ELF-1 (cell line): ENCODE results near the gene MAP4K1.
"Not testable (repeated sequence)": the region's sequence is repeated elsewhere in the genome, so short reads cannot be mapped to it uniquely, and the experiment has no call there.

Experiments
- DNase-seq: peaks from one replicate; pipeline ENCODE4 v3.0.0-alpha.2; 2016; ENCODE audit warnings: low read depth, low spot score

The MAP4K1 gene

DNA sequence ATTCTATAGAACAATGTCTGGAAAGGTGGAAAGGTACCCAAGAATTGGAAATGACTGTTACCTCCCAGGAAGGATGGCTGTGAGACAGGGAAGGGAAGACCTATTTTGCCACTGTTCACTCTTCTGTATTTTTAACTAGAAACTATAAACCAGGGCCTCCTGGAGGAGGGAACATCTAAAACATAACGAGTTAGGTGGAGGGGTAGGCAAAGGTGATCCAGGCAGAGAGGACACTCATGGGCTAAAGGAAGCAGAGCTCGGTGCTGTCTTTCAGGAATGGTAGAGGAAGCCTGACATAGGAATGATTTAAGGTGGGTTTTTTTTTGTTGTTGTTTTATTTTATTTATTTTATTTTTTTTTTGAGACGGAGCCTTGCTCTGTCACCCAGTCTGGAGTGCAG is 7.1 kb upstream of the MAP4K1 start:
- no peak for DNase-seq

DNA sequence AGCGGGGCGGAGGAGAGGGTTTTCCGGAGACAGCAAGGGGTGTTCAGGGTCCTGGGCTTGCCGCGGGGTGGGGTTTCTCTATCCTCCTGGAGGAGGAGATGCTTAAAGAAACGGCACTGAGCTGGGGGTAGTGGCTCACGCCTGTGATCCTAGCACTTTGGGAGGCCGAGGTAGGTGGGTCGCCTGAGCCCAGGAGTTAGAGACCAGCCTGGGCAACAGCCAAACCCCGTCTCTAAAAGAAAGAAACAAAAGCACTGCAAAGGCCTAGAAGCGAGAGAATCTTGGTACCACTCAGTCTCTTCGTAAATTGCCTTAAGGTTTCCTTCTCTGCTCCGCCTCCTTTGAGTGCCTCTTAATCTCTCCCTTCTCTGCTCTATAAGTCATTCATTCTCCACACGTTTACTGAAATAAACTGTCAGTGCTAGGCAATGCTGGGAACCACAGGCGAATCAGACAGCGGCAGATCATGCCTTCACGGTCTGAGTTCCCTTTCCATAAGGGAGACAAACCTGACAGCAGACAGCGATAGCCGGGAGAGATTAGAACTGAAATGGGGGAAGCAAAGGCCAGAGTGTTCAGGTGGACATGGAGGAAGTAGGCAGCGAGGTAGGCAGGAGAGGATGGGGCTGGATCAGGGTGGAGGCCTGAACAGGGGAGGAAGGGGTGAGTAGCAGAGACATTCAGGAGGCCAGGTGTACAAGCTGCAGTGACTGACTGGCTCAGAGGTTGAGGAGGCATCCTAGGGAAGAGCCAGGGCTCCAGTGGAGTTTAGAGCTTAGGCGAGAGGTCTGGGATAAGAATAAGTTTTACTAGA is 1.8 kb upstream of the MAP4K1 start:
- no peak for DNase-seq

DNA sequence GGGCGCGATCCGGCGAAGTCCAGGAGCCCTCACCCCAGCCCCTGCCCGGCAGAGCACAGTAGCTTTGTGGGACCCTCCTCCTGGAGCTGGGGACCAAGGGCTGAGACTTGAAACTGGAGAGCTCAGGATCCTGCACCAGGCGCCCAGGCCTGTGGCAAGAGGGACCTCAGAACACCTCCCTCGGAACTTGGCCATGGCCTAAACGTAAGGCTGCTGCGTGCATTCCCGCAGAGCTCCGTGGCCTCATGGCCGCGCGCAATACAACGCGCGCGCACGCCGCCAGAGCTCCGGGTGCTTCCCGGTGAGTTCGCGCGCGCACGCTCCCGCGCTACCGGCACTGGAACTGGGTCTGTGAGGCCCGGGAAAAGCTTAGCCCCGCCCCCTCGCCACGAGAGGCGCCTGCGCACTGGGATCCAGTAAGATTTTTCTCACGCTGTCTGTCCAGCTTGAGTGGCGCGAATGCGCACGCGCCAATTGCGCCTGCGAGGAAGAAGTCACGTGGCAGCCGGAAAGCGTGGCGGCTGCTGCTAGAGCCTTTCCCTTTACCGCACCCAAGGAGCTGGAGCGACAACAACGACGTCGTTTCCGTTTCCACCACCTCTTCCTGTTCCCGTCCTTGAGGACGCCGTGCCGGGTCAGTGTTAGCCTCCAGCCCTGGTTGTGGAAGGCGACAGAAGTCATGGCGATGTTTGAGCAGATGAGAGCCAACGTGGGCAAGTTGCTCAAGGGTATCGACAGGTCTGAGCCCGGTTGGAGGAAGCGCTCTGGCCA is 1.0 kb upstream of the MAP4K1 start, which contains the start of gene EIF3K:
TSS of gene EIF3K (plus strand) at position 599 of the 771 bp plus-strand sequence. CDS start at position 680, 81 bp downstream.
- DNase-seq, result peak; percentile 100

DNA sequence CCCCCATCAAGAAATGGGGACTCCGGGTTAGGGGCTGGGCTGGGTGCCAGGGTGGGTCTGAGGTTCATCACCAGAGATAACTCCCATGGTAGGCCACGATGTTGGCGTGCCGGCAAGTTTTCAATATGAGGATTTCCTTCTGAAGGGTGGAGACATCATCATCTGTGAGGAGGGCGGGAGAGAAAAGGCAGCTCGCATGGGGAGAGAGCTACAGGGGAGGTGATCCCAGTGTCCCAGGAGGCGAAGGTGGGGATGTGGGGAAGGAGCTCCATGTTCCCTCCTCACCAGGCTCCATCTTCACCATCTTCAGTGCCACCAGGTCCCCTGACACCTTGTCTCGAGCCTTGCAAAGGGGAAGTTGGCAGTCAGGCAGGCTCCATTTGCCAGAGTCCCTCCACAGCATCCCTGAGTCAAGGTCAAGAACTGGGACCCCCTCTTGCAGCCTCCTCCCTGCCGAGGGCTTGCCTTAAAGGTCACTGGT is 430 bp downstream of the MAP4K1 start:
- no peak for DNase-seq

DNA sequence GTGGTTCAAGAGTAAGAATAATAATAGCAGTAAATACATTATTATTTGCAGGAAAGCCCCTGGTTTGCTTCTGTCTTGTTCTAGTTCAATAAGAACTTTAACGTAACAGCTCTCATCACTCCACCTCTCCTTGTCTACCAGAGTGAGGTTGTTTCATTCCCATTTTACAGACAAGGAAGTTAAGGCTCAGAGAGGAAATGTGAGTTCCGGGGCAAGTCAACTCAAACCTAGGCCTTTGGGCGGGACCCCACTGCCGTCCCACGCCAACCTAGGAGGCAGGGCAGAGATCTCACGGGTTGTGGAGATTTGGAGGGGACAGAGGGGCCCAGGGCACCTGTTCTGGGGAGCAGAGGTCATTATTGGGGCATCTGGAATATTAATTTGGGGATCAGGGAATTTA is 1.5 kb downstream of the MAP4K1 start:
- DNase-seq, result no peak

DNA sequence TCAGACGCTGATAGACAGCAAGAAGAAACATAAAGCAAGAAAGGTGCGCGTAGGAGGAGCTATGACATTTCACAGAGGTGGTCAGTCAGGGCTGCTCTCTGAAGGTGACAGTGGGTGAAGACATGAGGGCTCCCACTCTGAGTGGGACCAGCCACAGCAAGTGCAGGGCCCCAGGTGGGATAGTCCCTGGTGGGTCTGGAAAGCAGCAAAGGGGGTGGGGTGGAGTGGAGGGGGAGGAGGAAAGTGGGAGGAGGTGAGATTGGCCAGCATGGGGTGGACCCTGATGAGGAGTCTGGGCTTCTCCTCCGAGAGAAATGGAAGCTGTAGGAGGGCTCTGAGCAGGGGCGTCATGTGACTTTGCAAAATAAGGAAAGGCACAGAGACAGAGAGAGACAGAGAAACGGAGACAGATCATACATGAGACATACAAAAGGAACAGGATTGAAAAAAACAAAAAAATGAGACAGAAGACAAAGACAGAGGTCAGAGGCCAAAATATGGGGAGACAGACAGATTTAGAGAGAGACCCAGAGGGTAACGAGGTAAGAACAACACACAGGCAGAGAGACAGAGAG is 2.7 kb downstream of the MAP4K1 start:
- DNase-seq, result no peak

DNA sequence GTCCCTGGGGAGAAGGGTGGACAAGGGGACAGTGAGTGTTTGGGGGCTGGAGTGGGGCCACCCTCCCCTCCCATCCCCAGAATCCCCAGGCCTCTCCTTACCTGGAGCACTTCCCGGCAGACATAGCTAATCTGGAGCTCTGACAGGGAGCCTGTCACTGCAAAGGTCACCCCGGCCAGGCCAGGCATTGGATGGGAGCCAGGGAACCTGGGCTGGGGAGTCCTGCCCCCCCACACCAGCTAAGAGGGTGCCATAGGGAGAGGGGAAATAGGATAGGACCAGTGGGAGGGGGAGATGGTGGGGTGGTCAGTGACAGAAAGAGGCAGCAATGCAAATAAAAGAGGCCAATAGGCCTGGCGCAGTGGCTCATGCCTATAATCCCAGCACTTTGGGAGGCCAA is 3.5 kb downstream of the MAP4K1 start:
- no peak for DNase-seq

DNA sequence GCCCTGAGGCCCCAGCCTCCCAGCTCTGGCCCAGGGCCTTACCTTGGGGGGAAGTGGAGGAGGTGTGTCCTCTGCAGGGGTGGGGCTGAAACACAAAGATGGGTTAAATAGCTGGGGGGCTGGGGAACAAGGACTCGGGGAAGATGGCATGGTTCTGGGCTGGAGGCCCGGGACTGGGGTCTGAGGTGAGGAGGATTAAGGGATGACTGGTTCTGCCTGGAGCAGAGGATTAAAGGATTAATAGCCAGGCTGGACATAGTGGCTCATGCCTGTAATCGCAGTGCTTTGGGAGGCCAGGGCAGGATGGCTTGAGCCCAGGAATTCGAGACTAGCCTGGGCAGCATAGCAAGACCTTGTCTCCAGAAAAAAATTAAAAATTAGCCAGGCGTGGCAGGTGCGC is 11.6 kb downstream of the MAP4K1 start:
- DNase-seq, result peak; percentile 29

DNA sequence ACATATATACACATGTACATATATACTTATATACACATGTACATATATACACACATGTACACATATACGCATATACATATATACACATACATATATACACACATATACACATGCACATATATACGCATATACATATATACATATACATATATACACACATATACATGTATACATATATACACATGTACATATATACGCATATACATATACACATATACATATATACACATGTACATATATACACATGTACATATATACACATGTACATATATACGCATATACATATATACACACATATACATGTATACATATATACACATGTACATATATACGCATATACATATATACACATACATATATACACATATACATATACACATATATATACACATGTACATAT is 14.9 kb downstream of the MAP4K1 start:
- DNase-seq, result not testable (repeated sequence)

DNA sequence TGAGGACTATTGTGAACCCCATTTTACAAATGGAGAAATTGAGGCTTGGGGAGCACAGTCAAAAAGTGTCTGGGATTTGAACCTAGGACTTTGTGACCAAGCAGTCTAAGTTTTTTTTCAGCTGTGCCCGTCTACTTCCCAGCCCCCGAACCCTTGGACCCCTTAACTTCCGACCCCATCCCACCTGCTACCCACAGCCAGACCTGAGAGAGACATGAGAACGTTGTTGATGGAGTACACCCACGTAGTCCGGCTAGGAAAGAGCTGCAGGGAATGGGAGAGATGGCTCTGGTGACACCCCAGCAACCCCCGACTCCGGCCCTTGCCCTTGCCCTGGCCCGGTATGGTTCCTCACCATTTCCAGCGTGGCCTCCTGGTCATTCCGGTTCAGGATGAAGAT is 18.0 kb downstream of the MAP4K1 start:
- DNase-seq, result no peak

DNA sequence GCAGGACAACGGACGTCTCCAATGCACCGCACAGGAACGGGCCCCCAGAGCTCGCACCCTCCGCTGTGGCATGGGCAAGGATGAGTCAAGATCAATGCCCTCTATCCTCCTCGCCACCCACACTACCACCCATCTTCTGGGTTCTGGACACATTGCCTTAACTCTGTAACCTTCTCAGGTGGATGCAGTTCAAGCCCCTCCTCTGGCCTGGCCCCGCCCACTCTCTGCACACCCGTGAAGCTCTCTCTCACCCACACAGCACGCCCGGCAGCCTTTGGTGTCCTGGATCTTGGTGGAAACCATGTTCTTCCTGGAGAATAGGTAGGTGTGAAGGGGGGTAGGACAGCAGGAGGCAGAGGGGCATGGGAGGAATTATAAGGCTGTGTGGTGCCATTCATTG is 20.7 kb downstream of the MAP4K1 start:
- no peak for DNase-seq

DNA sequence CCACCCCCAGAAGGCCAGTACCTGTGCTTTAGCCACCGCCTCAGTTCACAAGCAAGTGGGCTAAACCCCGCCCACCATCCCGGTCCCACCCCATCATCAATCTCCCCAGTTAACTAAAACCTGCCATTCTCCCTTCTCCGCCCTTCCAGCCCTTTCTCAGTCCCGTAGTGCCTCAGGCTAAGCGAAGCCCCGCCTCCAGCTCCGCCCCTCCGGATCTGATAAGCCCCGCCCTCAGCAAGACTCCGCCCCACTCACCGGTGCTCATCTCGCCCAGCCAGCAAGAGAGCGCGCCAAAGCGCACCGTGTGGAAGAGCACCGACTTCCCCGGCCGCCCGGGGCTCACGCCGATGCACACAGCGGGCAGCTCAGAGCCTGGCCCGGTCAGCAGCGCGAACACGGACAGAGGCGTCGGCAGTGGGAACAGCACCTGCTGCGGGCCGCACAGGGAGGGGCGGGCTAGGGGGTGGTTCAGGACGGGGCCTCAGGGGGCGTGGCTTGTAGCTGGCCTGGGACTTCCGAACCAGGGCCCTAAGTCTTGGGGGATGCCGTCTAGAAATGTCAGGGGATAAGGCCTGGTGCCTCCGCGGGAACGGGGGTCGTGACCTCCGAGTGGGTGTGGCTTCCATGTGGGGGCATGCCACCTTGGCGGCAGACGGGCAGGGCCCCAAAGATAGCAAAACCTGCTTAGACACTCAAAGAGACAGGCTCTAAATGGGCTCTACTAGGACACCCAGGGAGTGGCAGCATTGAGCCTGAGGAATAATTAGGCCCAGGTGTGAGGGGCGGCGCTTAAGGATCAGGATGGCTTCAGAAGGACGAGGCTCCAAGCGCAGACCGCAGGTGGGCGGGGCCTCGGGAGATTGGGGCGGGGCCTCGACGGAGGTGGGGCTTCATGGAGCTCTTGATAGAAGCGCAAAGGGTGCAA is 21.4 kb downstream of the MAP4K1 start:
- DNase-seq, result peak; percentile 99

DNA sequence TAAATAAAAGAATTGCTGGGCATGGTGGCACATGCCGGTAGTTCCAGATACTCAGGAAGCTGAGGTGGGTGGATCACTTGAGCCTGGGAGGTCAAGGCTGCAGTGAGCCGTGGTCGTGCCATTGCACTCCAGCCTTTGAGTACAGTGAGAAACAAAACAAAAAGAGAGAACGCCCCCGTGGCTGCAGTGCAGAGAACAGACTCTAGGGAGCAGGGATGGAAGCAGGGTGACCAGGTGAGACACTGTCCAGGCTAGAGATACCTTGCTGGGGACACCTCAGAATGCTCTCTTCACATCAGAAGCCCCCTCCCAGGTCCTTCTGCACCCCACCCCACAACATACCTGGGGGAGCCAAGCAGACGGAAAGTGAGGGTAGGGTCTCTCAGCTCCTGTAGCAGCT is 24.8 kb downstream of the MAP4K1 start:
- peak; percentile 27 for DNase-seq

DNA sequence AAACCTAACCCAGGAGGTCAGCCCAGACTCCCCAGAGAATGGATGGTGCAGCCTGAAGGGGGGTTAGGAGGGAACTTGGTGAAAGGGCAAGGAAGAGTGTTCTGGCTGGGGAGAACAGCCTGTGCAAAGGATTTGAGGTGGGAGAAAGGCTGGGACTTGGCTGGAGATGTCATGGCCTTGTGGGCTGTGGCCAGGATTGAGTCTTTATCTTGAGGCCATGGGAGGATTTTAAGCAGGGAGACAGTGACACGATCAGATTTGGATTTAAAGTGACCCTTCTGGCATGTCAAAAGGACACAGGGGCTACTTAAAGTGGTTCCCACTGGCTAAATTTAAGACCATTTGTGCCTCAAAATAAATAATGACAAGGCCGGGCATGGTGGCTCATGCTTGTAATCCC is 29.7 kb downstream of the MAP4K1 start:
- no peak for DNase-seq

DNA sequence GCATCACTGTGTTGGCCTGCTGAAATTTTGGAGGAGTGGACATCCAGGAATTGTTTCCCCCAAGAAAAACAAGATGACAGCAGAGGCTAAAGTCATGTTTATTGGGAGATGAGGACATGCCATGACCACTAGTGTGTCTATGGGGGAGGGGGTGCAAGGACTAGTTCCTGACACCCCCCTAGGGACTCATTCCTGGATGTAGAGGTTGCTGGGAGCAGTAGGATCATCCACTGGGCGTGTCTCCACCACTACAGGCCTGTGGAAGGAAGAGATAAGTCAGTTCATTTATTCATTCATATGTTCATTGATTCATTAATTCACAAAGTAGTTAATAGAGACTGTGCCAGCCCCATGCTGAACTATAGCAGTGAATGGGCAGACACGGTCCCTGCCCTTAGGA is 30.2 kb downstream of the MAP4K1 start:
- no peak for DNase-seq

DNA sequence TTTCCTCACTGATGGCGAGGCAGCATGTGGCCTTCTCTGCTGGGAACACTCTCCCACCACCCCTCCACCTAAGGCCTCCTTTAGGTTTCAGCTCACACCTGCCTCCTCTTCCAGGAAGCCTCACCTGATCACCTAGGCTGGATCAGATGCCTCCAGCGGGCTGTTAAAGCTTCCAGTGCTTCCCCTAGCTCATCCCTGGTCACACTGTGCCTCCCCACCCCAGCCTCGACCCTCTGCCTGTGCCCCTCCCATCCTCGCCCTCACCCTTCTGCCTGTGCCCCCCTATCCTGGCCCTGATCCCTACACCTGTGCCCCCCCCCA is 33.8 kb downstream of the MAP4K1 start:
- DNase-seq, result no peak

DNA sequence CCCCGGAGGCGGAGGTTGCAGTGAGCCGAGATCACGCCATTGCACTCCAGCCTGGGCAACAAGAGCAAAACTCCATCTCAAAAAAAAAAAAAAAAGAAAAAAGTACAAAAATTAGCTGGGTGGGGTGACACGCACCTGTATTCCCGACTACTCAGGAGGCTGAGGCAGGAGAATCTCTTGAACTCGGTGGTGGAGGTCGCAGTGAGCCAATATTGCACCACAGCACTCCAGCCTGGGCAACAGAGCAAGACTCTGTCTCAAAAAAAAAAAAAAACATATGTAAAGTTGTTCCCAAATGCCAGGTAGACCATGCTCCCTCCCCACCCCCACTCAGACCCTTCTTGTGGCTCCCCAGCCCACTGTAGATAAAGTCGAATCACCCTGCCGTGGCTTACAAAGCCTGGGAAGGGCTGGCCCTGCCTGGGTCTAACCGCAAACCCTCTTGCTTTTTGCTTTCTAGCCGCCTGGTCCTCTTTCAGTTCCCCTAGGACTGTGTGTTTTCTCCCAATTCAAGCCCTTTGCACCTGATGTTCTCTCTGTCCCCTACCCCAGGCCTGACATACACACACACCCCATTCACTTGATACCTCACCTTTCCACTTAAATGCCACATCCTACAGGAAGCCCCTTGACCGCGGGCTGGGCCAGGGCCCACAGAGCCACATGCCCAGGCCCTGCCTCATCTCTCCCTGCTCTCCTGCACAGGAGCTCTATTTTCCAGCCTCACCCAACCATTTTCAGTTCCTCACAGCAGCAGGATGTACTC is 34.4 kb downstream of the MAP4K1 start:
- DNase-seq, result no peak

DNA sequence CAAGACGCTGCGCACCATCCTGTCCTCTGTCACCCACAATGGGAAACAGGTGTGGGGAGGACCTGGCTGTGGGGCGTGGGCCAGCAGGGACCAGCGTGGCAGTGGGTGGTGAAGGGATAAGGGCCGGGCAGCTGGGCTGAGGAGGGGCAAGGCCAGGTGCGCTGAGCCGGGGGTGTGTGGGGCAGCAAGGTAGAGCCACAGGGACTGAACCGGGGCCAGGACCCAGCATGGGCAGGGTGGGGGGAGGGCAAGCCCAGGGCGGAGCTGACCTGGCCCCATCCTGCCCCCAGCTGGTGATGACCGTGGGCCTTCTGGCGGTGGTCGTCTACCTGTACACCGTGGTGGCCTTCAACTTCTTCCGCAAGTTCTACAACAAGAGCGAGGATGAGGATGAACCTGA is 37.7 kb downstream of the MAP4K1 start:
- no peak for DNase-seq

DNA sequence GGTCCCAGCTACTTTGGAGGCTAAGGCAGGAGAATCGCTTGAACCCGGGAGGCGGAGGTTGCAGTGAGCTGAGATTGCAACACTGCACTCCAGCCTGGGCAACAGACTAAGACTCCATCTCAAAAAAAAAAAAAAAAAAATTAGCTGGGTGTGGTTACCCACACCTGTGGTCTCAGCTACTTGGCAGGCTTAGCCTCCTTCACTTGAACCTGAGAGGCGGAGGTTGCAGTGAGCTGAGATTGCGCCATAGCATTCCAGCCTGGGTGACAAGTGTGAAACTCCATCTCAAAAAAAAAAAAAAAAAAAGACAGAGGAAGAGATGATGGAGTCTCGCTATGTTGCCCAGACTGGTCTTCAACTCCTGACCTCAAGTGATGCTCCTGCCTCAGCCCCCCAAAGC is 38.4 kb downstream of the MAP4K1 start:
- DNase-seq, result not testable (repeated sequence)

DNA sequence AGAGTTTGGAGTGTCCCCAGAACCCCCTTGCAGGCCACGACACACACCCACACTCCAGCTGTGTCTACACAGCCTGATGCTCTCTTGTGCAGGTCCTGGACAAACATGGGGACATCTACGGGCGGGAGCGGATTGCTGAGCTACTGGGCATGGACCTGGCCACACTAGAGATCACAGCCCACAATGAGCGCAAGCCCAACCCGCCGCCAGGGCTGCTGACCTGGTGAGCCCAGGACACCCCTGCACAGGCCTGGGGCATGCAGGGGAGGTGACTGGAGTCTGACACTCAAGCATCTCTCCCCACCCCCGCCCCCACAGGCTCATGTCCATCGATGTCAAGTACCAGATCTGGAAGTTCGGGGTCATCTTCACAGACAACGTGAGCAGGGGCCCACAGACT is 39.9 kb downstream of the MAP4K1 start:
- no peak for DNase-seq

DNA sequence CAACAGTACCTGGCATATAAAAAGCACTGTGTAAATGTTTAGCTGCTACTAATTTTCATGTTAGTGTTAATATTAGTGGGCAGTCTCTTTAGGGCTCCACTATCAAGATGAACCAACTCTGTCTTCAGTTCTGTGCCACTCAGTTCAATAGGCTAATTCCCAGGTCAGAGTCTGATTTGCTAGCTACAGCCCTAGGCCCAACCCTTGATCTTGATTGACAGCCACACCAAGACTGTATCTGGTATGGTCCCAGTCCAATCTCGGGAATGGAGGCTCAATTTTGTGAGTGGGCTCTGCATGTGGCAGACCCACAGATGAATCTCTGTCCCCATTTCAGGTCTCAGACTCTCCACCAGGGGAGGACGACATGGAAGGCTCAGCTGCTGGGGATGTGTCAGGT is 46.1 kb downstream of the MAP4K1 start:
- DNase-seq, result no peak
